Measurements from ENCODE around the gene RPL6. TPM values are rescaled to one million over a fixed set of nuclear protein-coding genes. Genes with fewer than 3 reads are reported as not detected.
A peak's percentile ranks its signal among the peaks of the same experiment; 100 is the strongest.
"Not testable (repeated sequence)": the region's sequence is repeated elsewhere in the genome, so short reads cannot be mapped to it uniquely, and the experiment has no call there.

The RPL6 gene
- total and polyA plus RNA-seq, 10 donors: 891 to 4,440 (median 1,270) TPM

DNA sequence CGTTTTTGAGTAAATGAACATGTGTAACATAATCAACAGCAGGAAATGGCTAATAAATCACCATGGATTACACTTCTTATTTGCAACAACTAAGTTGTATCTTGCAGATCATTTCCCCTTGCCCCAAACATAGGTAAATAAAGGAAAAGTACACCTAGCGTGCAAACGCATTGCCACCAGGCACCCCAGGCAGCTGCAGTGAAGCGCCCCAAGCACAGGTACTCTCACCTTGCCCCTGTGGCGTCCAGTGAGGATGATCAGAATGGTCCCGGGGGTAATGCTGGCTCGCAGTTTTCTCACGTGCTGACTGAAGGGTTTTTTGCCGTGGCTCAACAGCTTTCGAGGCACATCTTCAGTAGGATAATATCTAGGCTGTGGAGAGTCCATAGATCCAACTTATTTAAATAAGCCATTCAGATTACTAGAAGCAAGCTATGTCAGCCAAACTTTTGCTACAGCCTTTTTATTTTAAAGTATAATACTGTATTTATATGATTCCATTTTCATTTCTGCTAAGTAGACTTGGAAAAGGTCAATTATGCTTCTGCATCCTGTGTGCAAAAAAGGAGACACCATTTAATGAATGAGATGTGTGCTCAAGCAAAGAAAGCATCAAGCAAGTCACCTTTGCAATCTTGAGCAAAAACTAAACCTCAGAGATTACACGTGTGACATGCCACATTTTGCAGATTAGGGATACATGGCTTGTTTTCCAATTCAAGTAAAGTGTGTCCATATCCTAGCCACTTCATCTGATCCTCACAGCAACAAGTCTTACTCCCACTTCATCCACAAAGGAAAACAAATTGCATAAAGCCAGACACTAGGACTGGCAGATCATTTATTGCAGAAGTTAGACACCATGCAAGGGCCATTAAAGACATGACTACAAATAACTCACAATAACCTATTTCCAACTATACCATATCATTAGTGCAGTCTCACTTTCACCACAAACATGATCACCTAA is 2.6 kb downstream of the RPL6 start:
- peaks cover 20 to 48% (median 29%) of the 10 kb centered on the region in 6 donors for H3K4me1 ChIP-seq
- peaks cover 9 to 53% (median 46%) of the 10 kb centered on the region in 6 donors for H3K36me3 ChIP-seq
- H3K9me3 ChIP-seq: no peaks in the 10 kb centered on the region
- TF ChIP-seq POLR2A (IDR thresholded peaks at IDR 0.05): no peak
- TF ChIP-seq, protein P1, sequence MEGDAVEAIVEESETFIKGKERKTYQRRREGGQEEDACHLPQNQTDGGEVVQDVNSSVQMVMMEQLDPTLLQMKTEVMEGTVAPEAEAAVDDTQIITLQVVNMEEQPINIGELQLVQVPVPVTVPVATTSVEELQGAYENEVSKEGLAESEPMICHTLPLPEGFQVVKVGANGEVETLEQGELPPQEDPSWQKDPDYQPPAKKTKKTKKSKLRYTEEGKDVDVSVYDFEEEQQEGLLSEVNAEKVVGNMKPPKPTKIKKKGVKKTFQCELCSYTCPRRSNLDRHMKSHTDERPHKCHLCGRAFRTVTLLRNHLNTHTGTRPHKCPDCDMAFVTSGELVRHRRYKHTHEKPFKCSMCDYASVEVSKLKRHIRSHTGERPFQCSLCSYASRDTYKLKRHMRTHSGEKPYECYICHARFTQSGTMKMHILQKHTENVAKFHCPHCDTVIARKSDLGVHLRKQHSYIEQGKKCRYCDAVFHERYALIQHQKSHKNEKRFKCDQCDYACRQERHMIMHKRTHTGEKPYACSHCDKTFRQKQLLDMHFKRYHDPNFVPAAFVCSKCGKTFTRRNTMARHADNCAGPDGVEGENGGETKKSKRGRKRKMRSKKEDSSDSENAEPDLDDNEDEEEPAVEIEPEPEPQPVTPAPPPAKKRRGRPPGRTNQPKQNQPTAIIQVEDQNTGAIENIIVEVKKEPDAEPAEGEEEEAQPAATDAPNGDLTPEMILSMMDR (IDR thresholded peaks at IDR 0.05 in 8 of 11, conservative IDR thresholded peaks at IDR 0.05 in 3 of 11): no peak
- TF ChIP-seq POLR2AphosphoS5 (IDR thresholded peaks at IDR 0.05): no peak
- H3K27me3 ChIP-seq (replicated peaks in 1 of 7): no peaks in the 10 kb centered on the region
- intact Hi-C loops (cut with DNase I; ENCODE audit: low total_unique reads): no loop called here
- H3K27ac ChIP-seq: peak overlapping the region in 1 of 8 donors; percentile 10
- WGBS, 5 donors: 72 to 82% (median 79%) methylated on average over 10 to 11 of the region's 11 CpGs
- DNase-seq: no peak
- peak overlapping the region in 2 of 8 donors; percentile 80 to 85 for H3K4me3 ChIP-seq

DNA sequence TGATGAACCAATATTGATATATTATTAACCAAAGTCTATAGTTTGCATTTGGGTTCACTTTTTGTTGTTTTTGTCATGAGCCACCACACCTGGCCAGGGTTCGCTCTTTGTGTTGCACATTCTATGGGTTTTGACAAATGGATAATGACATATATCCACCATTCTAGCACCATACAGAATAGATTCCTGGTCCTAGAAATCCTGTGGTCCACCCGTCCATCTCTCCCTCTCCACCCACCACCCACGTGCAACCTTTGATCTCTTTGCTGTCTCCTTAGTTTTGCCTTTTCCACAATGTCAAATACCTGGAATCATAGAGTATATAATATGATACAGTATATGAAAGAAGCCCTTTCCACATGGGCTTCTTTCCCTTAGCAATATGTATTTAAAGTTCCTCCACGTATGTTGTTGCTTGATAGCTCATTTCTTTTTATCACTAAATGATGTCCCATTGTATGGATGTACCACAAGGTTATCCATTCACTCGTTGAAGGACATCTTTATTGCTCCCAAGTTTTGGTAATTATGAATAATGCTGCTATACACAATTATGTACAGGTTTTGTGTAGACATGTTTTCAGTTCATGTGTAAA is 7.4 kb downstream of the RPL6 start:
- no peak overlapping the region for H3K27ac ChIP-seq
- no peak for TF ChIP-seq POLR2A (IDR thresholded peaks at IDR 0.05)
- TF ChIP-seq POLR2AphosphoS5 (IDR thresholded peaks at IDR 0.05): no peak
- TF ChIP-seq, protein P1 (IDR thresholded peaks at IDR 0.05 in 8 of 11, conservative IDR thresholded peaks at IDR 0.05 in 3 of 11): no peak
- no peak for DNase-seq
- intact Hi-C loops (cut with DNase I; ENCODE audit: low total_unique reads): no loop called here
- WGBS, 5 donors: 54 to 78% (median 73%) methylated on average over 5 of the region's 5 CpGs
- H3K9me3 ChIP-seq: no peaks in the 10 kb centered on the region
- no peaks in the 10 kb centered on the region for H3K27me3 ChIP-seq (replicated peaks in 1 of 7)
- no peak overlapping the region for H3K4me3 ChIP-seq
- H3K4me1 ChIP-seq: peaks cover 5 to 13% (median 7%) of the 10 kb centered on the region in 6 donors
- peaks cover 8 to 38% (median 34%) of the 10 kb centered on the region in 6 donors for H3K36me3 ChIP-seq

DNA sequence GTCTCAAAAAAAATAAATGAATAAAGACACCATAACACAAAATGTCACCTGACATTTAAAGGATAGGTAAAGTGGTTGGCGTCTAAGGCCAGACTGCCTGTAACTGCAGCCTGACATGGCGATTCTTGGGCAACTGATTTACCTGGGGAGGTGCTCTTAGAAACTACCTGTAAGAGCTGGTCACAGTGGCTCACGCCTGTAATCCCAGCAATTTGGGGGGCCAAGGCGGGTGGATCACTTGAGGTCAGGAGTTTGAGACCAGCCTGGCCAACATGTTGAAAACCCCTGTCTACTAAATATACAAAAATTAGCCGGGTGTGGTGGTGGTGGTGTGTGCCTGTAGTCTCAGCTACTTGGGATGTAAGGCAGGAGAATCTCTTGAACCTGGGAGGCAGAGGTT is 8.4 kb downstream of the RPL6 start:
- Histone ChIP-seq H3K27ac (no peak overlapping the region), H3K36me3 (peaks cover 1 to 28% (median 25%) of the 10 kb centered on the region in 6 donors), H3K27me3 (replicated peaks in 1 of 7) (no peaks in the 10 kb centered on the region), H3K9me3 (no peaks in the 10 kb centered on the region), H3K4me1 (peaks cover 0 to 3% (median under 1%) of the 10 kb centered on the region in 6 donors), H3K4me3 (no peak overlapping the region)
- no peak for DNase-seq
- intact Hi-C loops (cut with DNase I; ENCODE audit: low total_unique reads): no loop called here
- TF ChIP-seq POLR2AphosphoS5 (IDR thresholded peaks at IDR 0.05) (no peak), POLR2A (IDR thresholded peaks at IDR 0.05) (no peak)
- TF ChIP-seq, protein P1 (IDR thresholded peaks at IDR 0.05 in 8 of 11, conservative IDR thresholded peaks at IDR 0.05 in 3 of 11): no peak
- WGBS, 5 donors: 90 to 98% (median 93%) methylated on average over 5 of the region's 5 CpGs

DNA sequence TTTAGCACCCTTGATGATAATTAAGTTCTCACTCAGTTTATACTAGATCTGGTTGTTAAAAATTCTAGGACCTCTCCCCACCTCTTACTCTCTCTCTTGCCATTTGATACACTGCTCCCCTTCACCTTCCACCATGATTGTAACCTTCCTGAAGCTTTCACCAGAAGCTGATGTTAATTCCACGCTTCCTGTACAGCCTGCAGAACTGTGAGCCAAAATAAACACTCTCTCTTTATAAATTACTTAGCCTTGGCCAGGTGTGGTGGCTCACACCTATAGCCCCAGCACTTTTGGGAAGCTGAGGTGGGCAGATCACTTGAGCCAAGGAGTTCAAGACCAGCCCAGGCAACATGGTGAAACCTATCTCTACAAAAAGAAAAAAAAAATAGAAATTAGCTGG is 16.1 kb downstream of the RPL6 start:
- H3K4me1 ChIP-seq: no peaks in the 10 kb centered on the region
- intact Hi-C loops (cut with DNase I; ENCODE audit: low total_unique reads): no loop called here
- H3K27ac ChIP-seq: no peak overlapping the region
- H3K36me3 ChIP-seq: no peaks in the 10 kb centered on the region
- peaks cover 0 to 5% (median 0%) of the 10 kb centered on the region in 8 donors for H3K9me3 ChIP-seq
- no peak for DNase-seq
- peaks cover 0 to 2% (median 0%) of the 10 kb centered on the region in 7 donors for H3K27me3 ChIP-seq (replicated peaks in 1 of 7)
- TF ChIP-seq POLR2A (IDR thresholded peaks at IDR 0.05) (no peak), POLR2AphosphoS5 (IDR thresholded peaks at IDR 0.05) (no peak)
- TF ChIP-seq, protein P1 (IDR thresholded peaks at IDR 0.05 in 8 of 11, conservative IDR thresholded peaks at IDR 0.05 in 3 of 11): no peak
- no peak overlapping the region for H3K4me3 ChIP-seq
- 80 to 95% (median 82%) methylated on average over 1 of the region's 1 CpG for WGBS, 5 donors

DNA sequence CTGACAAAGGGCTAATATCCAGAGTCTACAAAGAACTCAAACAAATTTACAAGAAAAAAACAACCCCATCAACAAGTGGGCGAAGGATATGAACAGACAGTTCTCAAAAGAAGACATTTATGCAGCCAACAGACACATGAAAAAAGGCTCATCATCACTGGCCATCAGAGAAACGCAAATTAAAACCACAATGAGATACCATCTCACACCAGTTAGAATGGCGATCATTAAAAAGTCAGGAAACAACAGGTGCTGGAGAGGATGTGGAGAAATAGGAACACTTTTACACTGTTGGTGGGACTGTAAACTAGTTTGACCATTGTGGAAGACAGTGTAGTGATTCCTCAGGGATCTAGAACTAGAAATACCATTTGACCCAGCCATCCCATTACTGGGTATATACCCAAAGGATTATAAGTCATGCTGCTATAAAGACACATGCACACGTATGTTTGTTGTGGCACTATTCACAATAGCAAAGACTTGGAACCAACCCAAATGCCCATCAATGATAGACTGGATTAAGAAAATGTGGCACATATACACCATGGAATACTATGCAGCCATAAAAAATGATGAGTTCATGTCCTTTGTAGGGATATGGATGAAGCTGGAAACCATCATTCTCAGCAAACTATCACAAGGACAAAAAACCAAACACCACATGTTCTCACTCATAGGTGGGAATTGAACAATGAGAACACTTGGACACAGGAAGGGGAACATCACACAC is 19.3 kb downstream of the RPL6 start:
- intact Hi-C loops (cut with DNase I; ENCODE audit: low total_unique reads): loop anchor here (5.0 kb wide), 1 partner anchor 193 kb away; no protein-coding TSS in a partner anchor
- peaks cover 0 to 14% (median 7%) of the 10 kb centered on the region in 6 donors for H3K4me1 ChIP-seq
- not testable (repeated sequence) for H3K27ac ChIP-seq, DNase-seq, H3K4me3 ChIP-seq, H3K9me3 ChIP-seq, H3K36me3 ChIP-seq
- H3K27me3 ChIP-seq (replicated peaks in 1 of 7): peaks cover 0 to 10% (median 0%) of the 10 kb centered on the region in 7 donors
- WGBS, 5 donors: 60 to 81% (median 72%) methylated on average over 2 to 4 of the region's 4 CpGs

Measured in spleen (tissue), 11 donors.